ENCODE results near the gene TTLL11.

The TTLL11 gene

DNA sequence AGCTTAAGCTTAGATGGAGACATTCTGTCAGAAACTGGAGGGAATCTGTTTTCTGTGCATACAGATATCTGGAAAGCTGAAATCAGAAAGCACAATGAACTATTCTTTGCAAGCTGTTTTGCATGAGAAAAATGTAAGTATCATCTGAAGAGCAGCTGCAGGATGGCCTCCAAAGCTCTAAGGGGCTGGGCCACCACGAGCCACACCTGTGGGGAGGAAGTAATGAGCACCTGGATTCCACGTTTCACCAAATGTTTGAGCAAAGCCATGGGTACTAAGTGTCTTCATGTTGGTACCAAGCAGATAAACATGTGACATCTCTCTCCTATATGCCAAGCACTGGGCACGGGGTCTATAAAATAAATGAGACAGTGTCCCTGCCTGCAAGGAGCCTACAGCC lies 199.3 kb downstream of the TTLL11 start:
- no peaks in the 10 kb centered on the region for H3K9me2 ChIP-seq (replicated peaks; ENCODE audit: low read depth, low read length)
- H3K4me2 ChIP-seq (ENCODE audit: low read depth, low read length, poor library complexity, severe bottlenecking): no peak overlapping the region
- no peak for TF ChIP-seq EZH2phosphoT487 (IDR thresholded peaks at IDR 0.05; ENCODE audit: borderline replicate concordance)
- no peaks in the 10 kb centered on the region for H3K79me2 ChIP-seq (ENCODE audit: insufficient read depth, low read length)
- H3K9me3 ChIP-seq (ENCODE audit: insufficient read depth, low read depth, low read length): no peaks in the 10 kb centered on the region
- H3K4me3 ChIP-seq (ENCODE audit: low read length, poor library complexity, severe bottlenecking): no peak overlapping the region
- H3K9ac ChIP-seq (ENCODE audit: low read depth, low read length, poor library complexity, severe bottlenecking): no peak overlapping the region
- H3K27me3 ChIP-seq (ENCODE audit: insufficient read depth, low read length, poor library complexity, severe bottlenecking): no peaks in the 10 kb centered on the region
- no peaks in the 10 kb centered on the region for H3K4me1 ChIP-seq (ENCODE audit: insufficient read depth, low read length, poor library complexity, severe bottlenecking)
- H4K20me1 ChIP-seq (ENCODE audit: insufficient read depth, low read length, poor library complexity, severe bottlenecking): peaks cover 6% of the 10 kb centered on the region
- H2AFZ ChIP-seq (ENCODE audit: low read length): no peak overlapping the region
- peaks cover 8% of the 10 kb centered on the region; the same call in 1 of the 2 replicates for H3F3A ChIP-seq (ENCODE audit: low read depth)
- H3K36me3 ChIP-seq (ENCODE audit: insufficient read depth, low read length): peaks cover 7% of the 10 kb centered on the region; the same call in 1 of the 2 replicates

DNA sequence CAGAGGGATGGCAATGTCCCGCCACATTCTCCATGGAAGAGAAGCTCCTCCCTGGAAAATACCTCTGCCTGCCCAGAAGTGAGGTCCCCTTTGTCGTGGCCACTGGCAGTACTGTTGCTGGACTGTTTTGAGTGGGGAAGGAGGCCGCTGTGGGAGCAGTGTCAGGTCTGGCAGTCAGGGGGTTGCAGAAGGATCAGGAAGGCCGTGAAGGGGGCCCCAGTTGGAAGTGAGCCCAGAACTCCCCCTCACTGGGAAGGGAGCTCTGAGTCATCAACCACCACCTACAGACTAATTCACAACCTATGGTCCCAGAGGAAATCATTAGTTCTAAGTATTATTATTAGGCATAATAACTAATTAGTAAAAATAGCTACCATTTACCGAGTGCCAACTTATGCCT lies 200.4 kb downstream of the TTLL11 start:
- H3K27me3 ChIP-seq (ENCODE audit: insufficient read depth, low read length, poor library complexity, severe bottlenecking): no peaks in the 10 kb centered on the region
- H3K4me3 ChIP-seq (ENCODE audit: low read length, poor library complexity, severe bottlenecking): no peak overlapping the region
- H3K9ac ChIP-seq (ENCODE audit: low read depth, low read length, poor library complexity, severe bottlenecking): no peak overlapping the region
- no peaks in the 10 kb centered on the region for H3K9me3 ChIP-seq (ENCODE audit: insufficient read depth, low read depth, low read length)
- H2AFZ ChIP-seq (ENCODE audit: low read length): no peak overlapping the region
- H3F3A ChIP-seq (ENCODE audit: low read depth): peaks cover 8% of the 10 kb centered on the region; the same call in 1 of the 2 replicates
- no peaks in the 10 kb centered on the region for H3K79me2 ChIP-seq (ENCODE audit: insufficient read depth, low read length)
- no peak overlapping the region for H3K4me2 ChIP-seq (ENCODE audit: low read depth, low read length, poor library complexity, severe bottlenecking)
- H3K9me2 ChIP-seq (replicated peaks; ENCODE audit: low read depth, low read length): no peaks in the 10 kb centered on the region
- peaks cover 6% of the 10 kb centered on the region for H4K20me1 ChIP-seq (ENCODE audit: insufficient read depth, low read length, poor library complexity, severe bottlenecking)
- H3K36me3 ChIP-seq (ENCODE audit: insufficient read depth, low read length): peaks cover 7% of the 10 kb centered on the region; the same call in 1 of the 2 replicates
- no peak for TF ChIP-seq EZH2phosphoT487 (IDR thresholded peaks at IDR 0.05; ENCODE audit: borderline replicate concordance)
- TF ChIP-seq, protein P1, sequence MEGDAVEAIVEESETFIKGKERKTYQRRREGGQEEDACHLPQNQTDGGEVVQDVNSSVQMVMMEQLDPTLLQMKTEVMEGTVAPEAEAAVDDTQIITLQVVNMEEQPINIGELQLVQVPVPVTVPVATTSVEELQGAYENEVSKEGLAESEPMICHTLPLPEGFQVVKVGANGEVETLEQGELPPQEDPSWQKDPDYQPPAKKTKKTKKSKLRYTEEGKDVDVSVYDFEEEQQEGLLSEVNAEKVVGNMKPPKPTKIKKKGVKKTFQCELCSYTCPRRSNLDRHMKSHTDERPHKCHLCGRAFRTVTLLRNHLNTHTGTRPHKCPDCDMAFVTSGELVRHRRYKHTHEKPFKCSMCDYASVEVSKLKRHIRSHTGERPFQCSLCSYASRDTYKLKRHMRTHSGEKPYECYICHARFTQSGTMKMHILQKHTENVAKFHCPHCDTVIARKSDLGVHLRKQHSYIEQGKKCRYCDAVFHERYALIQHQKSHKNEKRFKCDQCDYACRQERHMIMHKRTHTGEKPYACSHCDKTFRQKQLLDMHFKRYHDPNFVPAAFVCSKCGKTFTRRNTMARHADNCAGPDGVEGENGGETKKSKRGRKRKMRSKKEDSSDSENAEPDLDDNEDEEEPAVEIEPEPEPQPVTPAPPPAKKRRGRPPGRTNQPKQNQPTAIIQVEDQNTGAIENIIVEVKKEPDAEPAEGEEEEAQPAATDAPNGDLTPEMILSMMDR (conservative IDR thresholded peaks at IDR 0.05; ENCODE audit: low read length): no peak
- no peaks in the 10 kb centered on the region for H3K4me1 ChIP-seq (ENCODE audit: insufficient read depth, low read length, poor library complexity, severe bottlenecking)

DNA sequence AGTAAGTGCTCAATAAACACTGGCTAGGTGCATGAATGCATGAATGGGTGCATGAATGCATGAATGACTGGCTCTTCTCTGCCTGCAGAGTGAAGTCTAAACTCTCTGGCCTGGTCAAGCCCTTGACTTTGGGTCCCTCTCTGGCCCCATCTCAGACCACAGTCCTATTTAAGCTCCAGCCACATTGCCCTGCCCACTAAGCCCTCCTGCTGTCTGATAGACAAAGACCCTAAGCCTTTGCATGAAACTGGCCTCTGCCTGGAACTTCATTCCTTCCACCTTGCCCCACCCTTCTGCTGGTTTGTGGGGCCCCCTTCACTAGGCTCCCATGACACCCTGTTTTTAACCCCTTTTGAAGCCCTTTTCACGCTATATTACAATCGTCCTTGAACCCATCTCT lies 202.4 kb downstream of the TTLL11 start:
- no peaks in the 10 kb centered on the region for H3K4me1 ChIP-seq (ENCODE audit: insufficient read depth, low read length, poor library complexity, severe bottlenecking)
- H2AFZ ChIP-seq (ENCODE audit: low read length): no peak overlapping the region
- no peaks in the 10 kb centered on the region for H3K9me2 ChIP-seq (replicated peaks; ENCODE audit: low read depth, low read length)
- H3K9ac ChIP-seq (ENCODE audit: low read depth, low read length, poor library complexity, severe bottlenecking): no peak overlapping the region
- TF ChIP-seq EZH2phosphoT487 (IDR thresholded peaks at IDR 0.05; ENCODE audit: borderline replicate concordance): no peak
- TF ChIP-seq, protein P1 (conservative IDR thresholded peaks at IDR 0.05; ENCODE audit: low read length): no peak
- peaks cover 6% of the 10 kb centered on the region; the same call in 1 of the 2 replicates for H3K36me3 ChIP-seq (ENCODE audit: insufficient read depth, low read length)
- H3K4me3 ChIP-seq (ENCODE audit: low read length, poor library complexity, severe bottlenecking): no peak overlapping the region
- no peaks in the 10 kb centered on the region for H3F3A ChIP-seq (ENCODE audit: low read depth)
- H3K4me2 ChIP-seq (ENCODE audit: low read depth, low read length, poor library complexity, severe bottlenecking): no peak overlapping the region
- H4K20me1 ChIP-seq (ENCODE audit: insufficient read depth, low read length, poor library complexity, severe bottlenecking): peaks cover 6% of the 10 kb centered on the region
- no peaks in the 10 kb centered on the region for H3K79me2 ChIP-seq (ENCODE audit: insufficient read depth, low read length)
- H3K9me3 ChIP-seq (ENCODE audit: insufficient read depth, low read depth, low read length): no peaks in the 10 kb centered on the region
- H3K27me3 ChIP-seq (ENCODE audit: insufficient read depth, low read length, poor library complexity, severe bottlenecking): no peaks in the 10 kb centered on the region

DNA sequence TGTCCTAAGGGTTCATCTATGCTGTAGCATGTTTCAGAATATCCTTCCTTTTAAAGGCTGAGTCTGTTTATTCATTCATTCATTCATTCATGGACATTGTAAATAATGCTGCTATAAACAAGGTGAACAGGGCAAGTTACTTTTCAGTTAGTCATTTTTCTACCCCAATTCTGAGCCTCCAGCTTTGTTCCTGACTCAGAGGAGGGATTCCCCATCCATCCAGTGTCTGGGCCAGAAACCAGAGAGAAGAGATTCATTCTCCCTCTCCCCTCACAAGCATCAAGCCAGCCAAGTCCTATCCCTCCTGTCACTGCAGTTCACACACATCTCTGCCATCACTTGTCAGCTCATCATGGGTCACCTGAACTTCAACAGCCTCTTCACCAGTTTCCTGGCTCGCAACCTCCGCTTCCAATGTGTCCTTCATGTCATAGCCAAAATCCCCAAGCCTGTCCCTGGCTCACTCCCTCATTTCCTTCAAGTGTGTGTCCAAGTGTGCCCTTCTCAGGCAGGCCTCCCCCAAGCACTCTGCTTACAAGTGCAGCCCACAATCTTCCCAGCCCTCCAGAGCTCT lies 203.0 kb downstream of the TTLL11 start:
- Histone ChIP-seq H3K4me1 (ENCODE audit: insufficient read depth, low read length, poor library complexity, severe bottlenecking) (peaks cover 6% of the 10 kb centered on the region), H3K9me2 (replicated peaks; ENCODE audit: low read depth, low read length) (no peaks in the 10 kb centered on the region), H3F3A (ENCODE audit: low read depth) (no peaks in the 10 kb centered on the region), H3K4me3 (ENCODE audit: low read length, poor library complexity, severe bottlenecking) (no peak overlapping the region), H3K4me2 (ENCODE audit: low read depth, low read length, poor library complexity, severe bottlenecking) (no peak overlapping the region), H3K79me2 (ENCODE audit: insufficient read depth, low read length) (no peaks in the 10 kb centered on the region), H3K36me3 (ENCODE audit: insufficient read depth, low read length) (no peaks in the 10 kb centered on the region), H3K27me3 (ENCODE audit: insufficient read depth, low read length, poor library complexity, severe bottlenecking) (no peaks in the 10 kb centered on the region), H3K9ac (ENCODE audit: low read depth, low read length, poor library complexity, severe bottlenecking) (no peak overlapping the region), H3K9me3 (ENCODE audit: insufficient read depth, low read depth, low read length) (no peaks in the 10 kb centered on the region), H4K20me1 (ENCODE audit: insufficient read depth, low read length, poor library complexity, severe bottlenecking) (peaks cover 6% of the 10 kb centered on the region), H2AFZ (ENCODE audit: low read length) (no peak overlapping the region)
- TF ChIP-seq EZH2phosphoT487 (IDR thresholded peaks at IDR 0.05; ENCODE audit: borderline replicate concordance): no peak
- TF ChIP-seq, protein P1 (conservative IDR thresholded peaks at IDR 0.05; ENCODE audit: low read length): no peak

All from Loucy (cell line).